NT2/D1 (cell line): Measurements from ENCODE around the gene NUDT4.
"Not testable (repeated sequence)": the region's sequence is repeated elsewhere in the genome, so short reads cannot be mapped to it uniquely, and the experiment has no call there.

Experiments
- DNase-seq: peaks from one replicate; pipeline ENCODE4 v3.0.0-alpha.2; 2011; ENCODE audit warnings: low read depth, low spot score
- H3K27me3 ChIP-seq: 2 replicates; pipeline ENCODE4 v1.6.0; 2011; ENCODE audit warnings: mild to moderate bottlenecking; ENCODE audit not compliant: insufficient read length, insufficient read depth
- H3K36me3 ChIP-seq: 2 replicates; pipeline ENCODE4 v1.6.1; 2011; ENCODE audit warnings: mild to moderate bottlenecking, low read length, mixed read lengths; ENCODE audit not compliant: insufficient read depth, insufficient read length
- H3K4me1 ChIP-seq: 2 replicates; pipeline ENCODE4 v1.5.1; 2011; ENCODE audit not compliant: insufficient read depth, insufficient read length
- H3K4me3 ChIP-seq: 2 replicates; pipeline ENCODE4 v1.5.1; 2011; ENCODE audit warnings: low read depth; ENCODE audit not compliant: insufficient read length
- H3K9ac ChIP-seq: 2 replicates; pipeline ENCODE4 v1.6.0; 2011; ENCODE audit warnings: low read depth; ENCODE audit not compliant: insufficient read length
- H3K9me3 ChIP-seq: 2 replicates; pipeline ENCODE4 v1.5.1; 2011; ENCODE audit warnings: mild to moderate bottlenecking, low read length; ENCODE audit not compliant: insufficient read depth
- SUZ12 ChIP-seq: IDR thresholded peaks from 2 replicates; pipeline ENCODE4 v1.6.1; 2011; ENCODE audit not compliant: insufficient read length, insufficient read depth; ENCODE audit errors: extremely low read depth
- YY1 ChIP-seq: IDR thresholded peaks from 2 replicates; pipeline ENCODE4 v1.6.1; 2011; ENCODE audit not compliant: insufficient read length, insufficient read depth
- ZNF274 ChIP-seq: IDR thresholded peaks from 2 replicates; pipeline ENCODE4 v1.6.1; 2011; ENCODE audit warnings: mild to moderate bottlenecking, low read depth, low read length

The NUDT4 gene

GRCh38 chr12:93379326-93379980 lies 1.7 kb downstream of the NUDT4 start:
- no peaks in the 10 kb centered on the region for H3K9me3 ChIP-seq
- TF ChIP-seq ZNF274 (no peak), YY1 (no peak), SUZ12 (no peak)
- DNase-seq = no peak
- peaks cover 6% of the 10 kb centered on the region for H3K4me1 ChIP-seq
- H3K27me3 ChIP-seq = no peaks in the 10 kb centered on the region
- H3K9ac ChIP-seq = peak overlapping the region; percentile 94
- peak overlapping the region; percentile 84 for H3K4me3 ChIP-seq
- peaks cover 14% of the 10 kb centered on the region for H3K36me3 ChIP-seq

- Histone ChIP-seq H3K9me3 (no peaks in the 10 kb centered on the region), H3K9ac (peak overlapping the region; percentile 94), H3K27me3 (no peaks in the 10 kb centered on the region), H3K36me3 (peaks cover 14% of the 10 kb centered on the region), H3K4me1 (peaks cover 6% of the 10 kb centered on the region), H3K4me3 (peak overlapping the region; percentile 84)
- no peak for TF ChIP-seq ZNF274
- TF ChIP-seq YY1 = no peak
- no peak for TF ChIP-seq SUZ12
- DNase-seq = no peak
Measured at GRCh38 chr12:93379981-93380361, 2.2 kb downstream of the NUDT4 start.

GRCh38 chr12:93380480-93381121 lies 2.9 kb downstream of the NUDT4 start:
- no peak for DNase-seq

DNA sequence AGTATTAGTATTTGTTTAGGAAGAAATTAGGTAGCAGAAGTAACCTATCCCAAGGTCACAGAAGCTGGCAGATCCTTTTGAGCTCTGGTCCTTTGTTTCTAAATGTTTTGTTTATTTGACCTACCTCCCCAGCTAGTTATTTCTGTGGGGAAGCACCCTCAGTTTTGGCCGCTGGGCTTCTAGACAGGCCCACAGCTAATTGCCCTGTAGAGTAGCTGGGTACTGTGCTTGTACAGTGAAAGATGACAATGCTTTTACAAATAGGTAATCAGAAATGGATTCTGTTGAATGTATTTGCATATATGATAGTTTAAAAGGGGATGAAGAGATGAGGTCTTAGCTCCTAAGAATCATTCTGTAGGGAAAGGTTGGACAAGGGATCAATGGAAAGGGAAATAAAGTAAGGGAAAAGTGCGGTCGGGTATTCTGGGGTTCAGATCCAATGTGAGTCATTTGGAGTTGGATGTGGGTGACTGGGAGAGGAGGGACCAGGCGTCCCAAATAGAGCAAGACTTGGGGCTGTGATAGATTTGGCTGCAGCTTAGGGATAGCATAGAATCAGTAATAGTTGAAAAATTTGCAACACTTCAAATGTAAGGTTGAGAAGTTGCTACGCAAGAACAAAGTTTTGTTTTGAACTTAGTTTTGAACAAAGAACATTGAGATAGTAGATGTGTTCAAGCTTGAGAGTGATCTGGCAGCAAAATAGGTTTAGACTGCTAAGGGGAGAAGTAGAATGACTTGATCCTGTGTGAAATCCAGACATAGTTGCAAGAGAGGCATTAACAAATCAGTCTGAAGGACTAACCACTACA lies 3.6 kb downstream of the NUDT4 start:
- no peak overlapping the region for H3K9ac ChIP-seq

More at GRCh38 chr12:93380480-93381121, 2.9 kb downstream of the NUDT4 start:
- H3K9me3 ChIP-seq = no peaks in the 10 kb centered on the region
- H3K4me3 ChIP-seq = peak overlapping the region; percentile 84
- peaks cover 19% of the 10 kb centered on the region for H3K36me3 ChIP-seq
- H3K9ac ChIP-seq = no peak overlapping the region
- TF ChIP-seq YY1 (no peak), ZNF274 (no peak), SUZ12 (no peak)
- peaks cover 6% of the 10 kb centered on the region for H3K4me1 ChIP-seq
- no peaks in the 10 kb centered on the region for H3K27me3 ChIP-seq

GRCh38 chr12:93381976-93382437 lies 4.3 kb downstream of the NUDT4 start:
- H3K4me1 ChIP-seq, H3K9me3 ChIP-seq, H3K4me3 ChIP-seq, H3K27me3 ChIP-seq, H3K9ac ChIP-seq, DNase-seq: not testable (repeated sequence)
- peaks cover 19% of the 10 kb centered on the region for H3K36me3 ChIP-seq

More for the DNA sequence above, 3.6 kb downstream of the NUDT4 start:
- no peak for DNase-seq
- Histone ChIP-seq H3K4me1 (peaks cover under 1% of the 10 kb centered on the region), H3K9me3 (no peaks in the 10 kb centered on the region), H3K4me3 (no peak overlapping the region), H3K27me3 (no peaks in the 10 kb centered on the region), H3K36me3 (peaks cover 19% of the 10 kb centered on the region)
- TF ChIP-seq SUZ12 (no peak), ZNF274 (no peak), YY1 (no peak)

DNA sequence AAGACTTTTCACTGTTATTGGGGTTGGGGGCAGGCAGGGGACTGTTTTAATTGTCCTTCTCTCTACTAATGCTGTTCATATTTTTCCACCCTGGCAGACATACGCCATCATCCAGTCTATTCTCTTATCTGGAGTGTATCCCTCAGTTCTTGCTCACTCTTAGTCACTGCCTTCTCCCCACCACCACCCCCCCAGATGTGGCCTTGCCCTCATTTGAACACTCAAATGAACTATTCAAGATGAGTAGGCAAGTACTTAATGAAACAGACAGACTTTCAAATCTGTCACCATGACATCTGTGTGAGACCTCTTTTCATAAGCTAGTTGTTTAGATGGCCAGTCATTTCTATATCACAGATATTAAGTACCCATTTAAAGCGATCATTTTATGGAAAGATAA lies 10.1 kb downstream of the NUDT4 start:
- no peak overlapping the region for H3K9ac ChIP-seq
- no peak overlapping the region for H3K4me3 ChIP-seq
- H3K27me3 ChIP-seq = no peaks in the 10 kb centered on the region
- H3K9me3 ChIP-seq = no peaks in the 10 kb centered on the region
- TF ChIP-seq ZNF274 = no peak
- TF ChIP-seq SUZ12 = no peak
- no peak for TF ChIP-seq YY1
- no peak for DNase-seq
- peaks cover 27% of the 10 kb centered on the region for H3K36me3 ChIP-seq
- H3K4me1 ChIP-seq = no peaks in the 10 kb centered on the region

DNA sequence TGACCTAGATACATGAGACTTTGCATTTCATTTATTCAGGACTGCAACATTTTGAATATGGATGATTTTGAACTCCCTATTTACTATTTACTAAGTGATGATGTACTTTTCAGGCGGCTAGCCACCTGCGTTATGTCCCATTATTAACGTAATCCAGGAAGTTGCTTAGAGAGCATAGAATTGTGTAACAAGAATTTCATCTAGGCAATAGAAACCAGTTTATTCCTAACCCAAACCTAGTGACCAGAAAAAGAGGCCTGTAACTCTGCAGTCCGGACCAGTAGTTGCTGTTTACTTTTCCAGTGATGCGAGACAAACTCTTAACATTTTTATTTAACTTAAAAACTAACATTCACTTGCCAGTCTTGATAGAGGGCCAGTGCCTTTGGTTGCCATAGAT lies 12.3 kb downstream of the NUDT4 start:
- TF ChIP-seq SUZ12 = no peak
- no peak for TF ChIP-seq YY1
- TF ChIP-seq ZNF274 = no peak
- no peak overlapping the region for H3K4me3 ChIP-seq
- no peaks in the 10 kb centered on the region for H3K4me1 ChIP-seq
- H3K27me3 ChIP-seq = no peaks in the 10 kb centered on the region
- no peak for DNase-seq
- H3K36me3 ChIP-seq = peaks cover 25% of the 10 kb centered on the region
- H3K9me3 ChIP-seq = no peaks in the 10 kb centered on the region
- H3K9ac ChIP-seq = no peak overlapping the region
